K562 (cell line): ENCODE data around the gene BET1L. TPM values are rescaled to one million over a fixed set of nuclear protein-coding genes. Genes with fewer than 3 reads are reported as not detected.

Source experiments
- DNMT1 ChIP-seq: fragments of 450-650 bp; IDR thresholded peaks from 2 replicates; pipeline ENCODE4 v1.6.1; 2016; ENCODE audit warnings: antibody characterized with exemption, mild to moderate bottlenecking
- ELF2 ChIP-seq: fragments of 250-450 bp; sonication (Bioruptor Pico); IDR thresholded peaks from 2 replicates; pipeline ENCODE4 v1.5.0; 2021; ENCODE audit warnings: mild to moderate bottlenecking
- FOXJ3 ChIP-seq: sonication (generic); formaldehyde crosslinking; IDR thresholded peaks from 2 replicates; pipeline ENCODE4 v1.4.0; 2020; ENCODE audit warnings: mild to moderate bottlenecking, missing genetic modification reagents
- HDAC8 ChIP-seq: fragments of 450-650 bp; IDR thresholded peaks from 2 replicates; pipeline ENCODE4 v1.6.1; 2016; ENCODE audit warnings: mild to moderate bottlenecking, missing genetic modification characterization, moderate library complexity, missing compliant biosample characterization
- KLF16 ChIP-seq: IDR thresholded peaks from 2 replicates; pipeline ENCODE4 v1.6.1; 2016; ENCODE audit warnings: antibody characterized with exemption
- PCBP1 ChIP-seq: fragments of 200-400 bp; formaldehyde crosslinking; IDR thresholded peaks from 2 replicates; pipeline ENCODE4 v1.6.1; 2018; ENCODE audit warnings: mild to moderate bottlenecking, low read depth, low read length; ENCODE audit not compliant: poor library complexity, severe bottlenecking
- PHF21A ChIP-seq: fragments of 450-650 bp; IDR thresholded peaks from 2 replicates; pipeline ENCODE4 v1.6.1; 2017; ENCODE audit warnings: low read depth, borderline replicate concordance
- PTTG1 ChIP-seq: fragments of 450-650 bp; IDR thresholded peaks from 2 replicates; pipeline ENCODE4 v1.6.1; 2016; ENCODE audit warnings: low read depth, mild to moderate bottlenecking, missing genetic modification characterization, missing compliant biosample characterization
- RBFOX2 ChIP-seq: fragments of 200-400 bp; formaldehyde crosslinking; IDR thresholded peaks from 2 replicates; pipeline ENCODE4 v1.6.1; 2017; ENCODE audit warnings: low read depth, mild to moderate bottlenecking, low read length, moderate library complexity
- RBM17 ChIP-seq: fragments of 200-400 bp; formaldehyde crosslinking; IDR thresholded peaks from 2 replicates; pipeline ENCODE4 v1.6.1; 2017; ENCODE audit warnings: low read depth, mild to moderate bottlenecking, low read length, borderline replicate concordance
- RBM25 ChIP-seq: fragments of 200-400 bp; formaldehyde crosslinking; IDR thresholded peaks from 2 replicates; pipeline ENCODE4 v1.6.1; 2018; ENCODE audit warnings: low read length, low read depth, moderate library complexity; ENCODE audit not compliant: severe bottlenecking
- SIRT6 ChIP-seq: IDR thresholded peaks from one replicate; pipeline ENCODE4 v1.6.1; 2012; ENCODE audit warnings: low read depth, mild to moderate bottlenecking, control low read depth, inconsistent platforms, low read length, moderate library complexity
- SMAD3 ChIP-seq: fragments of 450-650 bp; formaldehyde crosslinking; conservative IDR thresholded peaks from 2 replicates; pipeline ENCODE4 v1.4.0; 2020; ENCODE audit warnings: mild to moderate bottlenecking
- ZBTB17 ChIP-seq: fragments of 450-650 bp; formaldehyde crosslinking; IDR thresholded peaks from 2 replicates; pipeline ENCODE4 v1.4.0; 2020; ENCODE audit warnings: mild to moderate bottlenecking
- ZNF561 ChIP-seq: fragments of 450-650 bp; formaldehyde crosslinking; conservative IDR thresholded peaks from 2 replicates; pipeline ENCODE4 v1.4.0; 2020; ENCODE audit warnings: mild to moderate bottlenecking, moderate library complexity
- ZNF584 ChIP-seq: fragments of 200-800 bp; sonication (Bioruptor generic); IDR thresholded peaks from 2 replicates; pipeline ENCODE4 v1.6.1; 2016; ENCODE audit warnings: low read depth, mild to moderate bottlenecking, missing genetic modification characterization, missing compliant biosample characterization
- polyA plus RNA-seq, 8 experiments: library from polyadenylated mRNA; depleted of rRNA in 4 of 8; stranded (reverse) in 5 of 8; unstranded in 3 of 8; fragments of >200 nt; fragmentation: Nextera tagmentation in 2 of 8; fragmentation: Illumina TruSeq in 1 of 8; extraction: Ambion mirVana in 2 of 8; extraction: Trizol in 1 of 8; gene quantifications; 2 replicates each; pipeline versions ENCODE4 v1.2.1 to v1.2.3, GENCODE V29; 2011 to 2014; ENCODE audit warnings: inconsistent platforms in 1 of 8, missing spikeins in 1 of 8
- total RNA-seq, 7 experiments: library from RNA; depleted of rRNA in 6 of 7; stranded (reverse); fragments of >200 nt in 6 of 7; fragmentation: Illumina TruSeq in 2 of 7; extraction: Trizol in 2 of 7; gene quantifications; 2 replicates each; pipeline versions ENCODE4 v1.2.1 to v1.2.3, GENCODE V29; 2011 to 2021; ENCODE audit warnings: low replicate concordance in 1 of 7
- TF ChIP-seq, protein P1 (sequence below): sonication (generic); formaldehyde crosslinking; IDR thresholded peaks from 2 replicates; pipeline ENCODE4 v1.8.0; 2022; ENCODE audit warnings: mild to moderate bottlenecking, missing genetic modification reagents, borderline replicate concordance
- TF ChIP-seq, protein P2 (sequence below): sonication (generic); formaldehyde crosslinking; IDR thresholded peaks from 2 replicates; pipeline ENCODE4 v1.8.0; 2022; ENCODE audit warnings: missing genetic modification reagents, mild to moderate bottlenecking, borderline replicate concordance
- TF ChIP-seq, protein P3 (sequence below): fragments of 250-450 bp; sonication (Bioruptor Pico); IDR thresholded peaks from 2 replicates; pipeline ENCODE4 v1.9.0; 2021; ENCODE audit warnings: mild to moderate bottlenecking, inconsistent platforms
- TF ChIP-seq, protein P4 (sequence below): fragments of 450-650 bp; IDR thresholded peaks from 2 replicates; pipeline ENCODE4 v1.6.1; 2018; ENCODE audit warnings: mild to moderate bottlenecking, low read depth; ENCODE audit not compliant: partially characterized antibody

BET1L gene
- total and polyA plus RNA-seq, 9 of the 15 experiments (the other 6 are each of a cell fraction or from before 2014, with no cell fraction given): 9.9 to 69.1 (median 19.9) TPM

DNA sequence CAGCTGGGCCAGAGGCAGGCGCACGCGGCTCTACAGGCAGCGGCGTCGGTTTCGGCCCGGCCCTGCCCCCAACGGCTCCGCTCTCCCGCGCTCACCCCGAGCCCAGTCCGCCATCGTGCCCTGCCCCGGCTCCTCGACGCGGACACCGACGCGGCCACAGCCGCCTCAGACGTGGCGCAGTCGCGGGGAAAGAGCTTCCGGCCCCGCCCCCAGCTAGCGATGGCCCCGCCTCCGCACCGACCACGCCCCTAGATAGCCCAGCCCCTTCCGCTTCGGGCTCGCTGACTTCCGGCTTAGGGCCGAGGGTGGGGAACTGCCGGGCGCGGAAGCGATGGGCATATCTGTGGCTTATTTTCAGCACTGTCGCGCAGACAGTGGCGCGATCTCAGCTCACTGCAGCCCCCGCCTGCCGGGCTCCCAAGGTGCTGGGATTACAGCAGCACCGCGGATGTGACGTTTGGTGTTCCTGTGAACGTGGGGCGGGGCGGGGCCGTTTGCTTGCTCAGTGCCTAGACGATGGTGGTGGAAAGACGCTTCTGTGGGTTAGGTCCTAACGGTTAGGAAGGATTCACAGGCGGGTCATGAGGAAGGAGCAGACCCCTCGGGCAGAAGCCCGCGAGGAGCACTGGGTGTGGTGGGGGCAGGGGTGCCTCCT lies at the start of gene BET1L, which contains the start of gene RIC8A (continued):
- no peak for TF ChIP-seq ZNF561 (CRISPR knock-in tag)
- peak; percentile 98 for TF ChIP-seq RBFOX2
- TF ChIP-seq DNMT1: no peak
- TF ChIP-seq SIRT6: no peak
- TF ChIP-seq KLF16: no peak
- peak; percentile 77 for TF ChIP-seq ELF2 (CRISPR knock-in tag)
- TF ChIP-seq, protein P1, sequence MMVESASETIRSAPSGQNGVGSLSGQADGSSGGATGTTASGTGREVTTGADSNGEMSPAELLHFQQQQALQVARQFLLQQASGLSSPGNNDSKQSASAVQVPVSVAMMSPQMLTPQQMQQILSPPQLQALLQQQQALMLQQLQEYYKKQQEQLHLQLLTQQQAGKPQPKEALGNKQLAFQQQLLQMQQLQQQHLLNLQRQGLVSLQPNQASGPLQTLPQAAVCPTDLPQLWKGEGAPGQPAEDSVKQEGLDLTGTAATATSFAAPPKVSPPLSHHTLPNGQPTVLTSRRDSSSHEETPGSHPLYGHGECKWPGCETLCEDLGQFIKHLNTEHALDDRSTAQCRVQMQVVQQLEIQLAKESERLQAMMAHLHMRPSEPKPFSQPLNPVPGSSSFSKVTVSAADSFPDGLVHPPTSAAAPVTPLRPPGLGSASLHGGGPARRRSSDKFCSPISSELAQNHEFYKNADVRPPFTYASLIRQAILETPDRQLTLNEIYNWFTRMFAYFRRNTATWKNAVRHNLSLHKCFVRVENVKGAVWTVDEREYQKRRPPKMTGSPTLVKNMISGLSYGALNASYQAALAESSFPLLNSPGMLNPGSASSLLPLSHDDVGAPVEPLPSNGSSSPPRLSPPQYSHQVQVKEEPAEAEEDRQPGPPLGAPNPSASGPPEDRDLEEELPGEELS (CRISPR knock-in tag): peak; percentile 35; the same call in 1 of the 2 replicates
- TF ChIP-seq ZNF584 (CRISPR knock-in tag): no peak
- no peak for TF ChIP-seq RBM17
- no peak for TF ChIP-seq ZBTB17 (CRISPR knock-in tag)
- TF ChIP-seq, protein P2, sequence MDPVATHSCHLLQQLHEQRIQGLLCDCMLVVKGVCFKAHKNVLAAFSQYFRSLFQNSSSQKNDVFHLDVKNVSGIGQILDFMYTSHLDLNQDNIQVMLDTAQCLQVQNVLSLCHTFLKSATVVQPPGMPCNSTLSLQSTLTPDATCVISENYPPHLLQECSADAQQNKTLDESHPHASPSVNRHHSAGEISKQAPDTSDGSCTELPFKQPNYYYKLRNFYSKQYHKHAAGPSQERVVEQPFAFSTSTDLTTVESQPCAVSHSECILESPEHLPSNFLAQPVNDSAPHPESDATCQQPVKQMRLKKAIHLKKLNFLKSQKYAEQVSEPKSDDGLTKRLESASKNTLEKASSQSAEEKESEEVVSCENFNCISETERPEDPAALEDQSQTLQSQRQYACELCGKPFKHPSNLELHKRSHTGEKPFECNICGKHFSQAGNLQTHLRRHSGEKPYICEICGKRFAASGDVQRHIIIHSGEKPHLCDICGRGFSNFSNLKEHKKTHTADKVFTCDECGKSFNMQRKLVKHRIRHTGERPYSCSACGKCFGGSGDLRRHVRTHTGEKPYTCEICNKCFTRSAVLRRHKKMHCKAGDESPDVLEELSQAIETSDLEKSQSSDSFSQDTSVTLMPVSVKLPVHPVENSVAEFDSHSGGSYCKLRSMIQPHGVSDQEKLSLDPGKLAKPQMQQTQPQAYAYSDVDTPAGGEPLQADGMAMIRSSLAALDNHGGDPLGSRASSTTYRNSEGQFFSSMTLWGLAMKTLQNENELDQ: no peak
- no peak for TF ChIP-seq PHF21A
- TF ChIP-seq, protein P3, sequence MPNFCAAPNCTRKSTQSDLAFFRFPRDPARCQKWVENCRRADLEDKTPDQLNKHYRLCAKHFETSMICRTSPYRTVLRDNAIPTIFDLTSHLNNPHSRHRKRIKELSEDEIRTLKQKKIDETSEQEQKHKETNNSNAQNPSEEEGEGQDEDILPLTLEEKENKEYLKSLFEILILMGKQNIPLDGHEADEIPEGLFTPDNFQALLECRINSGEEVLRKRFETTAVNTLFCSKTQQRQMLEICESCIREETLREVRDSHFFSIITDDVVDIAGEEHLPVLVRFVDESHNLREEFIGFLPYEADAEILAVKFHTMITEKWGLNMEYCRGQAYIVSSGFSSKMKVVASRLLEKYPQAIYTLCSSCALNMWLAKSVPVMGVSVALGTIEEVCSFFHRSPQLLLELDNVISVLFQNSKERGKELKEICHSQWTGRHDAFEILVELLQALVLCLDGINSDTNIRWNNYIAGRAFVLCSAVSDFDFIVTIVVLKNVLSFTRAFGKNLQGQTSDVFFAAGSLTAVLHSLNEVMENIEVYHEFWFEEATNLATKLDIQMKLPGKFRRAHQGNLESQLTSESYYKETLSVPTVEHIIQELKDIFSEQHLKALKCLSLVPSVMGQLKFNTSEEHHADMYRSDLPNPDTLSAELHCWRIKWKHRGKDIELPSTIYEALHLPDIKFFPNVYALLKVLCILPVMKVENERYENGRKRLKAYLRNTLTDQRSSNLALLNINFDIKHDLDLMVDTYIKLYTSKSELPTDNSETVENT: no peak; the same call in 1 of the 2 replicates
- TF ChIP-seq RBM25: no peak
- TF ChIP-seq HDAC8 (tag): no peak
- TF ChIP-seq PTTG1 (tag): no peak
- no peak for TF ChIP-seq SMAD3 (CRISPR knock-in tag)
- TF ChIP-seq FOXJ3 (CRISPR knock-in tag): no peak
- TF ChIP-seq PCBP1: peak; percentile 44
- TF ChIP-seq, protein P4, sequence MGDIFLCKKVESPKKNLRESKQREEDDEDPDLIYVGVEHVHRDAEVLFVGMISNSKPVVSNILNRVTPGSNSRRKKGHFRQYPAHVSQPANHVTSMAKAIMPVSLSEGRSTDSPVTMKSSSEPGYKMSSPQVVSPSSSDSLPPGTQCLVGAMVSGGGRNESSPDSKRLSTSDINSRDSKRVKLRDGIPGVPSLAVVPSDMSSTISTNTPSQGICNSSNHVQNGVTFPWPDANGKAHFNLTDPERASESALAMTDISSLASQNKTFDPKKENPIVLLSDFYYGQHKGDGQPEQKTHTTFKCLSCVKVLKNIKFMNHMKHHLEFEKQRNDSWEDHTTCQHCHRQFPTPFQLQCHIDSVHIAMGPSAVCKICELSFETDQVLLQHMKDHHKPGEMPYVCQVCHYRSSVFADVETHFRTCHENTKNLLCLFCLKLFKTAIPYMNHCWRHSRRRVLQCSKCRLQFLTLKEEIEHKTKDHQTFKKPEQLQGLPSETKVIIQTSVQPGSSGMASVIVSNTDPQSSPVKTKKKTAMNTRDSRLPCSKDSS: no peak
